WERI-Rb-1 (cell line): ENCODE measurements around the gene IFNE.

ENCODE experiments used
- DNase-seq: peaks from one replicate; pipeline ENCODE4 v3.0.0-alpha.2; 2020
- H3K27ac ChIP-seq: fragments of 250-450 bp; sonication (Bioruptor Pico); 2 replicates; pipeline ENCODE4 v1.5.1; 2020; ENCODE audit warnings: mild to moderate bottlenecking, moderate library complexity
- H3K27me3 ChIP-seq: fragments of 250-450 bp; sonication (Bioruptor Pico); 2 replicates; pipeline ENCODE4 v1.5.1; 2021; ENCODE audit warnings: mild to moderate bottlenecking, low read depth, moderate library complexity; ENCODE audit not compliant: insufficient read depth, severe bottlenecking
- H3K36me3 ChIP-seq: fragments of 250-450 bp; sonication (Bioruptor Pico); 2 replicates; pipeline ENCODE4 v1.5.1; 2020; ENCODE audit warnings: mild to moderate bottlenecking, moderate library complexity
- H3K4me3 ChIP-seq: 2 replicates; pipeline ENCODE4 v1.5.1; 2011; ENCODE audit warnings: low read depth, mild to moderate bottlenecking, control low read depth, low read length
- H3K9me3 ChIP-seq: fragments of 250-450 bp; sonication (Bioruptor Pico); 2 replicates; pipeline ENCODE4 v1.5.1; 2021; ENCODE audit warnings: mild to moderate bottlenecking, moderate library complexity; ENCODE audit not compliant: severe bottlenecking
- TF ChIP-seq, protein P1 (sequence below): IDR thresholded peaks from 2 replicates; pipeline ENCODE4 v1.5.1; 2011; ENCODE audit warnings: low read depth, mild to moderate bottlenecking, control low read depth, inconsistent platforms, low read length

The IFNE gene

GRCh38 chr9:21481470-21482056 is 550 bp downstream of the IFNE start:
- no peak for DNase-seq
- H3K27me3 ChIP-seq: peaks cover 21% of the 10 kb centered on the region
- H3K36me3 ChIP-seq: no peaks in the 10 kb centered on the region
- no peak overlapping the region for H3K27ac ChIP-seq
- H3K9me3 ChIP-seq: no peaks in the 10 kb centered on the region
- TF ChIP-seq, protein P1, sequence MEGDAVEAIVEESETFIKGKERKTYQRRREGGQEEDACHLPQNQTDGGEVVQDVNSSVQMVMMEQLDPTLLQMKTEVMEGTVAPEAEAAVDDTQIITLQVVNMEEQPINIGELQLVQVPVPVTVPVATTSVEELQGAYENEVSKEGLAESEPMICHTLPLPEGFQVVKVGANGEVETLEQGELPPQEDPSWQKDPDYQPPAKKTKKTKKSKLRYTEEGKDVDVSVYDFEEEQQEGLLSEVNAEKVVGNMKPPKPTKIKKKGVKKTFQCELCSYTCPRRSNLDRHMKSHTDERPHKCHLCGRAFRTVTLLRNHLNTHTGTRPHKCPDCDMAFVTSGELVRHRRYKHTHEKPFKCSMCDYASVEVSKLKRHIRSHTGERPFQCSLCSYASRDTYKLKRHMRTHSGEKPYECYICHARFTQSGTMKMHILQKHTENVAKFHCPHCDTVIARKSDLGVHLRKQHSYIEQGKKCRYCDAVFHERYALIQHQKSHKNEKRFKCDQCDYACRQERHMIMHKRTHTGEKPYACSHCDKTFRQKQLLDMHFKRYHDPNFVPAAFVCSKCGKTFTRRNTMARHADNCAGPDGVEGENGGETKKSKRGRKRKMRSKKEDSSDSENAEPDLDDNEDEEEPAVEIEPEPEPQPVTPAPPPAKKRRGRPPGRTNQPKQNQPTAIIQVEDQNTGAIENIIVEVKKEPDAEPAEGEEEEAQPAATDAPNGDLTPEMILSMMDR: no peak
- H3K4me3 ChIP-seq: no peak overlapping the region

- TF ChIP-seq, protein P1: no peak
- Histone ChIP-seq H3K36me3 (no peaks in the 10 kb centered on the region), H3K4me3 (no peak overlapping the region), H3K27ac (no peak overlapping the region), H3K9me3 (no peaks in the 10 kb centered on the region), H3K27me3 (peaks cover 16% of the 10 kb centered on the region)
- no peak for DNase-seq
Measured at GRCh38 chr9:21479152-21479702, 2.9 kb downstream of the IFNE start.

GRCh38 chr9:21477466-21477865 is 4.6 kb downstream of the IFNE start:
- peaks cover 19% of the 10 kb centered on the region for H3K27me3 ChIP-seq
- H3K4me3 ChIP-seq: no peak overlapping the region
- no peak for DNase-seq
- H3K27ac ChIP-seq: no peak overlapping the region
- TF ChIP-seq, protein P1: no peak
- H3K36me3 ChIP-seq: no peaks in the 10 kb centered on the region
- no peaks in the 10 kb centered on the region for H3K9me3 ChIP-seq

GRCh38 chr9:21473236-21473635 is 8.9 kb downstream of the IFNE start:
- Histone ChIP-seq H3K27me3 (peaks cover 17% of the 10 kb centered on the region), H3K9me3 (no peaks in the 10 kb centered on the region), H3K36me3 (no peaks in the 10 kb centered on the region), H3K4me3 (no peak overlapping the region), H3K27ac (no peak overlapping the region)
- DNase-seq: no peak
- TF ChIP-seq, protein P1: no peak

DNA sequence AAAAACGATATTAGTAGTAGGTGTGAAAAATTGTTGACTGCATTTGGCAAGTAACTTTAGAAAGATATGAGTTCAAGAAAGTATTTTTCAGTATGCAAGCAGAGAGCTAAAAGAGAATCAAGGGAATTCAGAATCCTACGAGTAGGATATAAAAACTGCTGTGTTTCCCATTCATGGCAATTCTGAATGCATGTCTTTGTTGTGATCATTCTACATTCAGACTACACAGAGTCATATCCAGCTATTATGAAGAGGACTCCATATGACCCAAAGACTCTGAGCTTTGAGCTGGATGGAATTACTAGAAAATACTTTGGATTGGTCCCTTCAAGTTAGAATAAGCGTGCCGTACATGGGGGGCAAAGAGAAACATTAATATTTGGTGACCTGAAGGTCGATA is 12.0 kb downstream of the IFNE start:
- H3K27me3 ChIP-seq: peaks cover 17% of the 10 kb centered on the region
- TF ChIP-seq, protein P1: no peak
- H3K9me3 ChIP-seq: no peaks in the 10 kb centered on the region
- no peak overlapping the region for H3K27ac ChIP-seq
- no peaks in the 10 kb centered on the region for H3K36me3 ChIP-seq
- no peak for DNase-seq
- no peak overlapping the region for H3K4me3 ChIP-seq
